HG03558 (cell line): ENCODE results near the gene DHX57.
"Not testable (repeated sequence)": the region's sequence is repeated elsewhere in the genome, so short reads cannot be mapped to it uniquely, and the experiment has no call there.

Source experiments
- ATAC-seq: cut with Tn5 transposase; IDR thresholded peaks from one replicate; pipeline ENCODE4 v1.9.1; 2021; ENCODE audit warnings: moderate number of reproducible peaks; ENCODE audit not compliant: unreplicated experiment; ENCODE audit errors: extremely low read depth

Gene DHX57

GRCh38 chr2:38806015-38806732 is 69.6 kb downstream of the DHX57 start:
- no peak for ATAC-seq

- no peak for ATAC-seq
Measured at GRCh38 chr2:38797953-38798352, 77.8 kb downstream of the DHX57 start.

- no peak for ATAC-seq
Measured at GRCh38 chr2:38797250-38797676, 78.5 kb downstream of the DHX57 start.

- ATAC-seq: not testable (repeated sequence)
Measured at GRCh38 chr2:38795016-38795415, 80.7 kb downstream of the DHX57 start.

DNA sequence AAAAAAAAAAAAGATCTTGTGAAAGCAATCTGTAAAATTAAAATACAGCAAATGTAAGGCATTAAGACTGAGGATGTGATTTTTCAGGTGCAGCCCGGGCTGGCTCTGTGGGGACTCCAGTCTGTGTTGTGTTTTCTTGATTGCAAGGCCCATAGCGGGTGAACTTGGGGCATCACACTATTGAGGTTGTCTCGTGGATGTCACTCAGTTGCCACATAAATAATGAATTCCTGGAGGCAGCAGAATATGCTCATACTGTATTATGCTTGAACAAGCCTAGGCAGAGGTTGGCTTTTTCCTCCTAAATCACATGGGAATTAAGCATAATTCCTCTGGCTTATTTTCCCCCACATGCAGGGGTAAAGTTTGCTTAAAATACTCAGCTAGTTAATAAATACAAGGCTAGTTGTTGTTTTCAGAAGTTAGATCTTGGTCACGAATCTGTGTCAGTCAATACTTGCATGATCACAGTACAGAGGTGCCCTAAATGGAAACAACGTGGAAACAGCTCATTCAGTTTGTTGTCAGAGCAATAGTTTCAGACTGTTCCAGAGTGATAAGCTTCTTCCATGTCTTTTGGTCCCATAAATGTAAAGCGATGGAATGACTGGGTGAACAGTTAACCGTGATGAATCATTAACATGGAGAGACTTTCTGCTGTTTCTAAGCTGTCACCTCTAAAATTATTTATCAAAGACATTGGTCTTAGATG is 81.3 kb downstream of the DHX57 start:
- no peak for ATAC-seq

- ATAC-seq: no peak
Measured at GRCh38 chr2:38793511-38793910, 82.2 kb downstream of the DHX57 start.

DNA sequence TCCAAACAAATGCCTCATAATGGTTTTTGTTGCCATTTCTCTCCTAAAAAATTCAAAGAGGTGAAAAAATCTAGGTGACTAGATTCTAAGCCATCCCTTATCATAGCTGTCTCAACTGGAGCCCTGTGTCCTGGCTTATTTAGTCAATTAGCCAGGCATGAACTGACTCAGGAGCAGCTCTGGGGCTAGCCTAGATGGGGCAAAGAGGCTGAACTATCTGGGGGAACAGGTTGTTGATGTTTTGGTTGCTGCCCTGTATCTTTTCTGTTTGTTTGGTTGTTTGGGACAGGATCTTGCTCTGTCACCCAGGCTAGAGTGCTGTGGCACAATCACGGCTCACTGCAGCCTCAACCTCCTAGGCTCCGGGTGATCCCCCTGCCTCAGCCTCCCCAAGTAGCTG is 83.0 kb downstream of the DHX57 start:
- no peak for ATAC-seq

- ATAC-seq: not testable (repeated sequence)
Measured at GRCh38 chr2:38792321-38792720, 83.4 kb downstream of the DHX57 start.

- no peak for ATAC-seq
Measured at GRCh38 chr2:38791744-38792143, 84.0 kb downstream of the DHX57 start.

- no peak for ATAC-seq
Measured at GRCh38 chr2:38789691-38790090, 86.0 kb downstream of the DHX57 start.

DNA sequence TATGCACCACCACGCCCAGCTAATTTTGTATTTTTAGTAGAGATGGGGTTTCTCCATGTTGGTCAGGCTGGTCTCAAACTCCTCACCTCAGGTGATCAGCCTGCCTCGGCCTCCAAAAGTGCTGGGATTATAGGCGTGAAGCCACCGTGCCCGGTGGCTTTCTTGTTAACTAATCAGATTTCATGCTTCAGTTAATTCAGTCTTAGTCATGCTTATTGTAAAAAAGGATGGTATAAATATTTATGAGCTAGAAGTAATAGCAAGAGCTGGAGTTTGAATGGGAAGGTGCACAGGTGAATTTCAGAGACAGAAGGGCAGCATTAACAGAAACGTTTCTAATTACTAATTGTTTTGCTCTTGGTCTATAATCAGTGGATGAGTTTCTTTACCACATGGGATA is 87.4 kb downstream of the DHX57 start:
- ATAC-seq: no peak

- ATAC-seq: no peak
Measured at GRCh38 chr2:38783586-38783985, 92.1 kb downstream of the DHX57 start.

- no peak for ATAC-seq
Measured at GRCh38 chr2:38778687-38779082, 97.0 kb downstream of the DHX57 start.

DNA sequence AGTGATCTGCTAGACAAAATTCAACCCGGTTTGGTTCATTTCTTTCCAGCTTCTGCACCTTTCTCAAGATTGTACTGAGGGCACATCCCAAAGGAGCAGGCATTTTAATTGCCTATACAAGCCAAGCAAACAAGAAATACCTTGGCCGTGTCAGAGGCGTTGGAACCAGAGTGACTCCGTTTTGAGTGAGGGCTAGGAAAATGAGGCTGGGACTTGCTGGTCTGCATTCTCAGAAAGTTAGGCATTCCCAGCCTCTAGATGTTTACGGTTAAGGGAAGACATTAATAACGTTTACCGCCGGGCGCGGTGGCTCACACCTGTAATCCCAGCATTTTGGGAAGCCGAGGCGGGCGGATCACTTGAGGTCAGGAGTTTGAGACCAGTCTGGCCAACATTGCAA is 99.2 kb downstream of the DHX57 start:
- ATAC-seq: no peak

GRCh38 chr2:38775921-38776225 is 99.9 kb downstream of the DHX57 start:
- ATAC-seq: no peak

DNA sequence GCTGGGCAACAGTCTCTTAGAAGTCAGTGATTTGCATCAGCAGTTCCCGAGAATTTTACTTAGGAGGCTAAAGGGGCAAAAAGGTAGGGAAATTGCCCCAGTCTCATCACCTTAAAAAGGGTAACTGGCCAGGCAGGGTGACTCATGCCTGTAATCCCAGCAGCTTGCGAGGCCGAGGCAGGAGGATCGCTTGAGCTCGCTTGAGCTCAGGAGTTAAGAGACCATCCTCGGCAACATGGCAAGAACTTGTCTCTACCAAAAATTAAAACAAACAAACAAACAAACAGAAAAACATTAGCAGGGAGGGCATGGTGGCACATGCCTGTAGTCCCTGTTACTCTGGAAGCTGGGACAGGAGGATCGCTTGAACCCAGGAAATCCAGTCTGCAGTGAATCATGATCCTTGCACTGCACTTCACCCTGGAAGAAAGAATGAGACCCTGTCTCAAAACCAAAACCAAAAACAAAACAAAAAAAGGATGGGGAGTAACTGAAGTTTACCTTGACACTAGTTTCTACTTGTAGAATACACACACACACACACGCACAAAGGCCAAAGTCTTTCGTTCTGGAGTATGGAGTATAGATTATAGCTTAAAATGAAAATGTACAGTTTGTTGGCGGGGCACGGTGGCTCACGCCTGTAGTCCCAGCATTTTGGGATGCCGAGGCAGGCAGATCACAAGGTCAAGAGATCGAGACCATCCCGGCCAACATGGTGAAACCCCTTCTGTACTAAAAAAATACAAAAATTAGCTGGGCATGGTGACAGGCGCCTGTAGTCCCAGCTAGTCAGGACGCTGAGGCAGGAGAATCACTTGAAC is 100.4 kb downstream of the DHX57 start:
- ATAC-seq: no peak

DNA sequence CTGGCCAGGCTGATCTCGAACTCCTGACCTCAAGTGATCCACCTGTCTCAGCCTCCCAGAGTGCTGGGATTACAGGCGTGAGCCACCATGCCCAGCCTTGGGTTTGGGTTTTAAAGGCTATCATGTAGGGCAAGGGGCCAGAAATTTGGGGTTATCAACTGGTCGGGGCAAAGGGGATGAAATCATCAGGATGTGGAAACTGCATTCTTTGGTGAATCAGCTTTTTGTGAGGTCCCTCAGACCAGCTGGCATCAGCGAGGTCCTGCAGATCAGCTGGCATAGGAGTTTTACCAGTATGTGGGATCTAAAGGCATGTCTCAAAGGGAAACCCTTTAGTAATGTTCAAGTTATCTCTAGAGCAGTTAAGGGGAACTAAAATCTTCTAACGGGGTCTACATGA is 104.1 kb downstream of the DHX57 start:
- no peak for ATAC-seq

- ATAC-seq: no peak
Measured at GRCh38 chr2:38765551-38765950, 110.2 kb downstream of the DHX57 start.

- ATAC-seq: no peak
Measured at GRCh38 chr2:38765149-38765548, 110.6 kb downstream of the DHX57 start.

GRCh38 chr2:38763728-38764127 is 112.0 kb downstream of the DHX57 start:
- no peak for ATAC-seq

DNA sequence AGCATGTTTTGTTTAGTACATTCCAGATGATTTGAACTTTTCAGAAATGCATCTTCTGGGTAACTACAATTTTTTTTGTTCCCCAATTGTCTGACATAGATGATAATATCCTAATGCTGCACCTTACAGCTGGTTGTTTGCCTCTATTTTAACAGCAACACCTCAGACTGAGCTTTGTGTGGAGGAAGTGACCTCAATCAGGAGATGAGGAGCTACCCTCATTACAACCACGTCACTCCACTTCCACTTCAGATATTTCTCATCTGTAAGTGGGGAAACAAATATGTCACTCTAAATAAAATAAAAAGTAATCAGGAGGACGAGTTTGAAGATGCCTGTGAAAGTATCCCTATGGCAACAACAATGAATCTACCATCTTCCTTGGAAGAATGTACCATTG is 112.5 kb downstream of the DHX57 start:
- ATAC-seq: no peak
